Liver (tissue), 3 donors: ENCODE measurements around the gene CFAP74.

ENCODE experiments used
- TAF1 ChIP-seq: conservative IDR thresholded peaks from 2 replicates; pipeline ENCODE4 v1.6.1; 2016; ENCODE audit warnings: antibody characterized with exemption, mild to moderate bottlenecking
- TF ChIP-seq, protein P1 (sequence below): fragments of 150-350 bp; IDR thresholded peaks from 2 replicates; pipeline ENCODE4 v1.5.1; 2017; ENCODE audit warnings: improper control_type of control experiment, low read depth, low read length; ENCODE audit not compliant: missing input control
- TF ChIP-seq, protein P2 (sequence below): IDR thresholded peaks from 2 replicates; pipeline ENCODE4 v1.6.1; 2016; ENCODE audit warnings: antibody characterized with exemption
- donor health status: healthy.
- donor health status: healthy.

DNA sequence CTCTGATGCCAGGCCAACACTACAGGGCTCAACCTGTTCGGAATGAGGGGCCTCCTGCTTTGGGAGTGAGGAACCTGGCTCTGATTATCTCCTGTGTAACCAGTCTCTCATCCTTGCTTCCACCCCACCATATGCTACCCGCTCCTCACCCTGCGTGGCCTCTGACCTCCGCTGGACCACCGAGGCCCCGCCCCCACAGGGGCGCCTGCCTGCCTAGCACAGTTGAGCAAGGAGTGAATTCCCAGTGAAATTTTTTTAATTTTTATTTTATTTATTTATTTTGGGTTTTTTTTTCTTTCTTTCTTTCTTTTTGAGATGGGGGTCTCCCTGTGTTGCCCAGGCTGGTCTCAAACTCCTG is 110.8 kb downstream of the CFAP74 start:
- TF ChIP-seq, protein P1, sequence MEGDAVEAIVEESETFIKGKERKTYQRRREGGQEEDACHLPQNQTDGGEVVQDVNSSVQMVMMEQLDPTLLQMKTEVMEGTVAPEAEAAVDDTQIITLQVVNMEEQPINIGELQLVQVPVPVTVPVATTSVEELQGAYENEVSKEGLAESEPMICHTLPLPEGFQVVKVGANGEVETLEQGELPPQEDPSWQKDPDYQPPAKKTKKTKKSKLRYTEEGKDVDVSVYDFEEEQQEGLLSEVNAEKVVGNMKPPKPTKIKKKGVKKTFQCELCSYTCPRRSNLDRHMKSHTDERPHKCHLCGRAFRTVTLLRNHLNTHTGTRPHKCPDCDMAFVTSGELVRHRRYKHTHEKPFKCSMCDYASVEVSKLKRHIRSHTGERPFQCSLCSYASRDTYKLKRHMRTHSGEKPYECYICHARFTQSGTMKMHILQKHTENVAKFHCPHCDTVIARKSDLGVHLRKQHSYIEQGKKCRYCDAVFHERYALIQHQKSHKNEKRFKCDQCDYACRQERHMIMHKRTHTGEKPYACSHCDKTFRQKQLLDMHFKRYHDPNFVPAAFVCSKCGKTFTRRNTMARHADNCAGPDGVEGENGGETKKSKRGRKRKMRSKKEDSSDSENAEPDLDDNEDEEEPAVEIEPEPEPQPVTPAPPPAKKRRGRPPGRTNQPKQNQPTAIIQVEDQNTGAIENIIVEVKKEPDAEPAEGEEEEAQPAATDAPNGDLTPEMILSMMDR: no peak
- TF ChIP-seq TAF1: no peak
- TF ChIP-seq, protein P2, sequence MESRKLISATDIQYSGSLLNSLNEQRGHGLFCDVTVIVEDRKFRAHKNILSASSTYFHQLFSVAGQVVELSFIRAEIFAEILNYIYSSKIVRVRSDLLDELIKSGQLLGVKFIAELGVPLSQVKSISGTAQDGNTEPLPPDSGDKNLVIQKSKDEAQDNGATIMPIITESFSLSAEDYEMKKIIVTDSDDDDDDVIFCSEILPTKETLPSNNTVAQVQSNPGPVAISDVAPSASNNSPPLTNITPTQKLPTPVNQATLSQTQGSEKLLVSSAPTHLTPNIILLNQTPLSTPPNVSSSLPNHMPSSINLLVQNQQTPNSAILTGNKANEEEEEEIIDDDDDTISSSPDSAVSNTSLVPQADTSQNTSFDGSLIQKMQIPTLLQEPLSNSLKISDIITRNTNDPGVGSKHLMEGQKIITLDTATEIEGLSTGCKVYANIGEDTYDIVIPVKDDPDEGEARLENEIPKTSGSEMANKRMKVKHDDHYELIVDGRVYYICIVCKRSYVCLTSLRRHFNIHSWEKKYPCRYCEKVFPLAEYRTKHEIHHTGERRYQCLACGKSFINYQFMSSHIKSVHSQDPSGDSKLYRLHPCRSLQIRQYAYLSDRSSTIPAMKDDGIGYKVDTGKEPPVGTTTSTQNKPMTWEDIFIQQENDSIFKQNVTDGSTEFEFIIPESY: no peak
